GM19438 (cell line): ENCODE measurements around the gene KANSL1L.

Source experiments
- ATAC-seq: cut with Tn5 transposase; IDR thresholded peaks from one replicate; pipeline ENCODE4 v1.9.1; 2021; ENCODE audit warnings: low read depth; ENCODE audit not compliant: unreplicated experiment

Gene KANSL1L

GRCh38 chr2:210072922-210073509 is 98.2 kb downstream of the KANSL1L start:
- ATAC-seq, result peak; percentile 64

- ATAC-seq, result no peak
Measured at GRCh38 chr2:210072493-210072892, 98.7 kb downstream of the KANSL1L start.

- no peak for ATAC-seq
Measured at GRCh38 chr2:210063306-210063705, 107.9 kb downstream of the KANSL1L start.

- no peak for ATAC-seq
Measured at GRCh38 chr2:210055825-210056224, 115.4 kb downstream of the KANSL1L start.

- no peak for ATAC-seq
Measured at GRCh38 chr2:210054696-210055095, 116.5 kb downstream of the KANSL1L start.

GRCh38 chr2:210050885-210051284 is 120.3 kb downstream of the KANSL1L start:
- no peak for ATAC-seq

GRCh38 chr2:210049831-210050230 is 121.4 kb downstream of the KANSL1L start:
- ATAC-seq, result no peak

- ATAC-seq, result no peak
Measured at GRCh38 chr2:210046851-210047500, 124.2 kb downstream of the KANSL1L start.

GRCh38 chr2:210038078-210038477 is 133.1 kb downstream of the KANSL1L start:
- no peak for ATAC-seq

GRCh38 chr2:210035679-210036078 is 135.5 kb downstream of the KANSL1L start:
- no peak for ATAC-seq

GRCh38 chr2:210034087-210034683 is 137.0 kb downstream of the KANSL1L start:
- ATAC-seq, result no peak

GRCh38 chr2:210028178-210028577 is 143.0 kb downstream of the KANSL1L start:
- no peak for ATAC-seq

GRCh38 chr2:210027608-210028007 is 143.6 kb downstream of the KANSL1L start:
- no peak for ATAC-seq

- ATAC-seq, result no peak
Measured at GRCh38 chr2:210022824-210023223, 148.4 kb downstream of the KANSL1L start.

GRCh38 chr2:210020138-210020537 is 151.1 kb downstream of the KANSL1L start:
- ATAC-seq, result no peak

GRCh38 chr2:210009896-210010295 is 161.3 kb downstream of the KANSL1L start:
- no peak for ATAC-seq

- no peak for ATAC-seq
Measured at GRCh38 chr2:210009126-210009525, 162.1 kb downstream of the KANSL1L start.

- ATAC-seq, result no peak
Measured at GRCh38 chr2:210007895-210008294, 163.3 kb downstream of the KANSL1L start.

GRCh38 chr2:210004881-210005280 is 166.3 kb downstream of the KANSL1L start:
- no peak for ATAC-seq

- ATAC-seq, result no peak
Measured at GRCh38 chr2:210003359-210003758, 167.8 kb downstream of the KANSL1L start.

GRCh38 chr2:210002158-210003157 is 168.8 kb downstream of the KANSL1L start, which contains the start of gene RPE:
TSS of gene RPE (plus strand) at chr2:210002638. CDS start at chr2:210002662, 24 bp downstream.
- peak; percentile 99 for ATAC-seq
